MCF 10A (cell line): ENCODE measurements around the gene TOPAZ1. TPM values are rescaled to one million over a fixed set of nuclear protein-coding genes. Genes with fewer than 3 reads are reported as not detected.

Experiments
- BruUV-seq: library from RNA; stranded (reverse); fragments of 400-500 nt; replicated peaks from 2 replicates; lab custom pipeline; 2021; lab: Mats Ljungman, UMichigan
- CTCF ChIA-PET: fragments of 300-600 bp; sonication (Branson Sonifier 250); formaldehyde crosslinking; extraction: SDS; loops from one replicate; lab custom pipeline; 2021; ENCODE audit warnings: antibody characterized with exemption, inconsistent platforms; lab: Yijun Ruan, JAX
- POLR2A ChIA-PET: fragments of 300-600, 350-650 bp; sonication (Branson Sonifier 250); formaldehyde crosslinking; extraction: SDS; loops from one replicate; lab custom pipeline; 2020; ENCODE audit warnings: antibody characterized with exemption, inconsistent platforms; lab: Yijun Ruan, JAX
- DNase-seq: peaks from one replicate; pipeline ENCODE4 v3.0.0-alpha.2; 2018; ENCODE audit not compliant: unreplicated experiment
- H3K27ac Mint-ChIP-seq: one replicate; pipeline ENCODE4 v1.8.0; 2022; ENCODE audit warnings: mild to moderate bottlenecking, low read depth, mixed read lengths; ENCODE audit not compliant: unreplicated experiment
- H3K27me3 Mint-ChIP-seq: one replicate; pipeline ENCODE4 v1.8.0; 2022; ENCODE audit warnings: mixed read lengths; ENCODE audit not compliant: insufficient read depth, unreplicated experiment
- H3K36me3 Mint-ChIP-seq: one replicate; pipeline ENCODE4 v1.8.0; 2022; ENCODE audit warnings: mild to moderate bottlenecking, moderate library complexity, mixed read lengths; ENCODE audit not compliant: insufficient read depth, unreplicated experiment
- H3K4me1 Mint-ChIP-seq: one replicate; pipeline ENCODE4 v1.8.0; 2022; ENCODE audit warnings: mixed read lengths; ENCODE audit not compliant: insufficient read depth, unreplicated experiment
- H3K4me3 Mint-ChIP-seq: one replicate; pipeline ENCODE4 v1.8.0; 2022; ENCODE audit warnings: mild to moderate bottlenecking, moderate library complexity, mixed read lengths; ENCODE audit not compliant: unreplicated experiment
- H3K9me3 Mint-ChIP-seq: one replicate; pipeline ENCODE4 v1.8.0; 2022; ENCODE audit warnings: mixed read lengths; ENCODE audit not compliant: unreplicated experiment
- CTCF ChIP-seq: fragments of 200-600 bp; IDR thresholded peaks from one replicate; pipeline ENCODE4 v1.8.0; 2022; ENCODE audit warnings: antibody characterized with exemption, mild to moderate bottlenecking; ENCODE audit not compliant: unreplicated experiment
- intact Hi-C: fragments of 100-400 bp; cut with micrococcal nuclease; formaldehyde crosslinking; loops from 2 replicates; pipeline ENCODE4 v1.14.1; 2022
- total RNA-seq: library from RNA; stranded (reverse); gene quantifications from 2 replicates; pipeline ENCODE4 v1.2.3, GENCODE V29; 2022

Gene TOPAZ1
- total RNA-seq, 1 experiment from 2014 or later = not detected

- ChIA-PET CTCF (interaction anchor here (0.6 to 1.4 kb wide), 3 partner anchors 13 to 29 kb away, joined by 3 to 5 read pairs (median 4); no protein-coding TSS in a partner anchor), POLR2A (no interaction called here)
- Mint-ChIP-seq H3K27ac (no peak overlapping the region), H3K4me1 (no peaks in the 10 kb centered on the region), H3K27me3 (peaks cover 14% of the 10 kb centered on the region), H3K9me3 (no peaks in the 10 kb centered on the region), H3K36me3 (no peaks in the 10 kb centered on the region), H3K4me3 (no peak overlapping the region)
- BruUV-seq = no TSS peak
- intact Hi-C loops = no loop called here
- no peak for DNase-seq
- no peak for TF ChIP-seq CTCF
Observed at GRCh38 chr3:44222337-44222736, 19.3 kb upstream of the TOPAZ1 start.

GRCh38 chr3:44223299-44223698 lies 18.4 kb upstream of the TOPAZ1 start:
- no peaks in the 10 kb centered on the region for H3K4me1 Mint-ChIP-seq
- intact Hi-C loops = no loop called here
- H3K4me3 Mint-ChIP-seq = no peak overlapping the region
- DNase-seq = no peak
- no peak overlapping the region for H3K27ac Mint-ChIP-seq
- BruUV-seq = no TSS peak
- H3K27me3 Mint-ChIP-seq = peaks cover 14% of the 10 kb centered on the region
- H3K9me3 Mint-ChIP-seq = no peaks in the 10 kb centered on the region
- TF ChIP-seq CTCF = no peak
- ChIA-PET POLR2A (no interaction called here), CTCF (interaction anchor here (0.5 to 0.6 kb wide), 2 partner anchors 21 to 1569 kb away, joined by 3 to 4 read pairs; no protein-coding TSS in a partner anchor)
- no peaks in the 10 kb centered on the region for H3K36me3 Mint-ChIP-seq

GRCh38 chr3:44224131-44224530 lies 17.6 kb upstream of the TOPAZ1 start:
- TF ChIP-seq CTCF = no peak
- POLR2A ChIA-PET = interaction anchor here (0.7 kb wide), 1 partner anchor 1049 kb away, joined by 3 read pairs; no protein-coding TSS in a partner anchor
- no TSS peak for BruUV-seq
- intact Hi-C loops = no loop called here
- Mint-ChIP-seq H3K36me3 (no peaks in the 10 kb centered on the region), H3K9me3 (no peaks in the 10 kb centered on the region), H3K4me3 (no peak overlapping the region), H3K27me3 (peaks cover 14% of the 10 kb centered on the region), H3K27ac (no peak overlapping the region), H3K4me1 (no peaks in the 10 kb centered on the region)
- CTCF ChIA-PET = no interaction called here
- DNase-seq = no peak

DNA sequence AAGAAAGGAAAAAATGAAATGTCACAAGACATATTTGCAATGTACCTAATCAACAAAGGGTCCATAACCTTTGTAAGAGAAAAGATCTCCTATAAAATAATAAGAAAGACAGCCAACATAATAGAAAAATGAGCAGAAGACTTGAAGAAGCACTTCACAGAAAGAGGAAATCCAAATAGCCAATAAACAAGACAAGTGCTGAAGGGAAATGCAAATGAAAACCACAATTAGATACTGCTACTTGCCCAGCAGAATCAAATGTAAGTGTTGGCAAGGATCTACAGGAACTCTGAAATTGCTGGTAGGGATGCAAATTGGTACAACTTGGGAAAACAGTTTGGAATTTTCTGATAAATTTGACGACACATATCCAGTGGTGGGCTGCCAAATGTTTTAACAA lies 15.1 kb upstream of the TOPAZ1 start:
- H3K27ac Mint-ChIP-seq = no peak overlapping the region
- H3K4me3 Mint-ChIP-seq = no peak overlapping the region
- H3K36me3 Mint-ChIP-seq = no peaks in the 10 kb centered on the region
- H3K9me3 Mint-ChIP-seq = no peaks in the 10 kb centered on the region
- TF ChIP-seq CTCF = no peak
- no peak for DNase-seq
- intact Hi-C loops = no loop called here
- no TSS peak for BruUV-seq
- ChIA-PET POLR2A (interaction anchor here (0.6 kb wide), 1 partner anchor 25 kb away, joined by 4 read pairs; no protein-coding TSS in a partner anchor), CTCF (no interaction called here)
- H3K4me1 Mint-ChIP-seq = no peaks in the 10 kb centered on the region
- peaks cover 14% of the 10 kb centered on the region for H3K27me3 Mint-ChIP-seq
